ENCODE data around the gene HOXA9. TPM values are rescaled to one million over a fixed set of nuclear protein-coding genes. Genes with fewer than 3 reads are reported as not detected.

The HOXA9 gene
- total RNA-seq, 4 donors from 2014 or later, result 0.54 to 0.89 TPM; not detected in 2

- 83 to 92% methylated on average over 4 to 5 of the region's 5 CpGs for WGBS, 2 donors (ENCODE audit: low coverage in 1 of 2)
- H3K4me3 ChIP-seq, result no peak overlapping the region
Observed at GRCh38 chr7:27146491-27147198, 18.7 kb downstream of the HOXA9 start.

GRCh38 chr7:27145914-27146412 is 19.4 kb downstream of the HOXA9 start:
- no peaks in the 10 kb centered on the region for H3K36me3 ChIP-seq
- peaks cover 0 to 40% (median 6%) of the 10 kb centered on the region in 3 donors for H3K4me1 ChIP-seq
- ATAC-seq, result no peak
- H3K27ac ChIP-seq, result peak overlapping the region in 2 of 4 donors; percentile 70 to 99
- peak overlapping the region in 1 of 2 donors; percentile 94 for H3K4me3 ChIP-seq
- TF ChIP-seq POLR2A (IDR thresholded peaks at IDR 0.05) (no peak), CTCF (IDR thresholded peaks at IDR 0.05) (no peak), EP300 (IDR thresholded peaks at IDR 0.05) (no peak), POLR2AphosphoS5 (IDR thresholded peaks at IDR 0.05) (no peak)
- WGBS, 2 donors (ENCODE audit: low coverage in 1 of 2), result 86 to 100% methylated on average over 6 to 10 of the region's 11 CpGs
- peaks cover 32% of the 10 kb centered on the region for H3K27me3 ChIP-seq
- H3K9me3 ChIP-seq, result no peaks in the 10 kb centered on the region

More at GRCh38 chr7:27146491-27147198, 18.7 kb downstream of the HOXA9 start:
- no peak for ATAC-seq
- Histone ChIP-seq H3K27me3 (peaks cover 39% of the 10 kb centered on the region), H3K36me3 (no peaks in the 10 kb centered on the region), H3K9me3 (no peaks in the 10 kb centered on the region), H3K4me1 (peaks cover 0 to 40% (median 11%) of the 10 kb centered on the region in 3 donors), H3K27ac (peak overlapping the region in 1 of 4 donors; percentile 99)
- TF ChIP-seq POLR2A (IDR thresholded peaks at IDR 0.05) (no peak), CTCF (IDR thresholded peaks at IDR 0.05) (no peak), POLR2AphosphoS5 (IDR thresholded peaks at IDR 0.05) (no peak), EP300 (IDR thresholded peaks at IDR 0.05) (no peak)

GRCh38 chr7:27145165-27145913 is 20.0 kb downstream of the HOXA9 start:
- TF ChIP-seq CTCF (IDR thresholded peaks at IDR 0.05), result no peak
- no peak for TF ChIP-seq EP300 (IDR thresholded peaks at IDR 0.05)
- no peak for TF ChIP-seq POLR2AphosphoS5 (IDR thresholded peaks at IDR 0.05)
- Histone ChIP-seq H3K36me3 (no peaks in the 10 kb centered on the region), H3K27me3 (peaks cover 30% of the 10 kb centered on the region), H3K27ac (peak overlapping the region in 2 of 4 donors; percentile 70 to 99), H3K4me1 (peaks cover 0 to 40% (median under 1%) of the 10 kb centered on the region in 3 donors), H3K4me3 (peak overlapping the region in 1 of 2 donors; percentile 94), H3K9me3 (no peaks in the 10 kb centered on the region)
- ATAC-seq, result no peak
- 80% methylated on average over 3 of the region's 47 CpGs; no CpG with 5 or more reads in 1 of the 2 donors for WGBS, 2 donors (ENCODE audit: low coverage in 1 of 2)

- H3K36me3 ChIP-seq, result no peaks in the 10 kb centered on the region
- H3K4me1 ChIP-seq, result peaks cover 0 to 36% (median 0%) of the 10 kb centered on the region in 3 donors
- WGBS, 2 donors (ENCODE audit: low coverage in 1 of 2), result 76% methylated on average over 15 of the region's 31 CpGs; no CpG with 5 or more reads in 1 of the 2 donors
- TF ChIP-seq POLR2A (IDR thresholded peaks at IDR 0.05) (no peak), EP300 (IDR thresholded peaks at IDR 0.05) (no peak), CTCF (IDR thresholded peaks at IDR 0.05) (no peak), POLR2AphosphoS5 (IDR thresholded peaks at IDR 0.05) (no peak)
- peaks cover 30% of the 10 kb centered on the region for H3K27me3 ChIP-seq
- H3K9me3 ChIP-seq, result no peaks in the 10 kb centered on the region
- H3K4me3 ChIP-seq, result peak overlapping the region in 1 of 2 donors; percentile 94
- H3K27ac ChIP-seq, result peak overlapping the region in 2 of 4 donors; percentile 70 to 99
- ATAC-seq, result no peak
Observed at GRCh38 chr7:27144781-27145164, 20.6 kb downstream of the HOXA9 start.
